ENCODE results near the gene SRSF4.
A peak's percentile ranks its signal among the peaks of the same experiment; 100 is the strongest.

SRSF4 gene

DNA sequence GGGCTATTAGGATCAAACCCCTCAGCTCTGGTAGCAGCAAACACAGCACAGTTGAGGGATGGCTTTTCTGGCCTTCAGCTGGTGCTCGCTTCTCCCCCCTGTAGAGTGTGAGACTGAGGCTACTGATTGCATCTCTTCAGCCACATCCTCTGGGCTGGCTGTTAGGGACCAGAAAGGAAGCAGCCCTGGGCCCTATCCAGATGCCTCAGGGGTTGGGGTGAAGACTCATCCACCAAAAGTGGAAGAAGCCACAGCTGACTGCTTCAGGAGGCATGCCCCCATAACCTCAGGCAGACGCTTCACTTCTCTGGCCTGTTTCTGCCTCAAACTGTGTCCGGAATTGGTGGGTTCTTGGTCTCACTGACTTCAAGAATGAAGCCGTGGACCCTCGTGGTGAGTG, 51.8 kb downstream of the SRSF4 start:
- H3K4me3 ChIP-seq (replicated peaks in 1 of 2; ENCODE audit: low read depth in 2 of 2, low read length in 2 of 2) = no peak overlapping the region
- no peak for TF ChIP-seq CTCF (IDR thresholded peaks at IDR 0.05; ENCODE audit: low read depth, low read length)
- no peak for DNase-seq (ENCODE audit: low read depth in 2 of 2)

- H3K4me3 ChIP-seq (replicated peaks in 1 of 2; ENCODE audit: low read depth in 2 of 2, low read length in 2 of 2) = no peak overlapping the region
- TF ChIP-seq CTCF (IDR thresholded peaks at IDR 0.05; ENCODE audit: low read depth, low read length) = no peak
- DNase-seq (ENCODE audit: low read depth in 2 of 2) = no peak
Observed at GRCh38 chr1:29128739-29129138, 53.0 kb downstream of the SRSF4 start.

DNA sequence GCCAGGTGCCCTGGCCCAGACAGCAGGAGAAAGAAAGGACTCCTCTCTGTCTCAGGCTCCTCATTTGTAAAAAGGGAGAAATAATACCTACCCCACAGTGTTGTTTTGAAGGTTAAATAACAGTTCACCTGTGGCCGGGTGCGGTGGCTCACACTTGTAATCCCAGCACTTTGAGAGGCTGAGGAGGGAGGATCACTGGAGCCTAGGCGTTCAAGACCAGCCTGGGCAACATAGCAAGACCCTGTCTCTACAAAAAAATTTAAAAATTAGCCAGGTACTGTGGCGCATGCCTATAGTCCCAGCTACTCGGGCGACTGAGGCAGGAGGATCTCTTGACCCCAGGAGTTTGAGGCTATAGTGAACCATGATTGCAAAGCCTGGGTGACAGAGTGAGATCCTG, 55.5 kb downstream of the SRSF4 start:
- no peak for TF ChIP-seq CTCF (IDR thresholded peaks at IDR 0.05; ENCODE audit: low read depth, low read length)
- H3K4me3 ChIP-seq (replicated peaks in 1 of 2; ENCODE audit: low read depth in 2 of 2, low read length in 2 of 2) = no peak overlapping the region
- DNase-seq (ENCODE audit: low read depth in 2 of 2) = no peak

- TF ChIP-seq CTCF (IDR thresholded peaks at IDR 0.05; ENCODE audit: low read depth, low read length) = no peak
- DNase-seq (ENCODE audit: low read depth in 2 of 2) = no peak
- H3K4me3 ChIP-seq (replicated peaks in 1 of 2; ENCODE audit: low read depth in 2 of 2, low read length in 2 of 2) = no peak overlapping the region
Observed at GRCh38 chr1:29125788-29126187, 55.9 kb downstream of the SRSF4 start.

GRCh38 chr1:29125237-29125641, 56.5 kb downstream of the SRSF4 start:
- H3K4me3 ChIP-seq (replicated peaks in 1 of 2; ENCODE audit: low read depth in 2 of 2, low read length in 2 of 2) = peak overlapping the region; percentile 62 to 73
- no peak for DNase-seq (ENCODE audit: low read depth in 2 of 2)
- TF ChIP-seq CTCF (IDR thresholded peaks at IDR 0.05; ENCODE audit: low read depth, low read length) = no peak

DNA sequence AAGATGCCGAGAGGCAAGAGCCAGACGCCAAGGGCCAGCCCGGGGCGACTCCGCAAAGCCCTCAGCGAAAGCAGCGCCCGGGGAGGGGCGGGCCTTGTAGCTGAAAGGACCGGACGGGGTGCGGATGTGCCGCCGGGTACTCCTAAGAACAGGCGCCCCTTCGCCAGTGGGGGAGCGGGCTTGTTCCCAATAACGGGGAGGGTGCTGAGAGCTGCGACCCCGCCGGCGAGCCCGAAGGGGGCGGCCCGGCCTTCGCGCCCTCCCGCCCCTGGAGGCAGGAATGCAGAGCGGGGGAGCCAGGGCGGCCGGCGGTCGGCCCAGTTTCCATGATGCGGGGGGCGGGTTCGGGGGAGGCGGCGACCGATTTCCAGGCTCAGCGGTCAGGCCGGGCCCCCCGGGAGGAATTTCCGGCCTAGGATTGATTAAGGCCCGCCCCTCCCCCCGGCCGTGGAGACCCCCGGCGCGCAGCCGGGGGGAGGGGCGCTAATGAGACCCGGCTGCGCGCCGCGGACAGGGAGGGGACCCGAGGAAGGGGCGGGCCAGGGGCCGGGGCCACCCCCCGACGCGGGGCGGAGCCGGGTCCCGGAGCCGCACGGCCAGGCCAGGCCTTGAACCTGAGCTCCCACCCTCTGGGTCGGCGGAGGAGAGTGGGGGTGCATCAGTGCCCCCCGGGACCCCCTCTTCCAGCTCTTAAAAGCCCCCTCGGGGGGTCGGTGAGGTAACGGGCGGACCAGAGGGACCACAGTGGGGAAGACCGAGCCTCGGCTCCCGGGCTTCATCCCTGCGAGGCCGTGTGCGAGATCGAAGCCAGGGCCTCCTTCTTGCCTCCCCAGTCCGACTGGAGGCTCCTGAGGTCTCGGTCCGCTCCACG, 57.1 kb downstream of the SRSF4 start:
- H3K4me3 ChIP-seq (replicated peaks in 1 of 2; ENCODE audit: low read depth in 2 of 2, low read length in 2 of 2) = peak overlapping the region; percentile 62 to 73
- peak; percentile 50 for TF ChIP-seq CTCF (IDR thresholded peaks at IDR 0.05; ENCODE audit: low read depth, low read length)
- peak; percentile 73 to 91 for DNase-seq (ENCODE audit: low read depth in 2 of 2)
